ENCODE results near the gene AGAP1.

Gene AGAP1

DNA sequence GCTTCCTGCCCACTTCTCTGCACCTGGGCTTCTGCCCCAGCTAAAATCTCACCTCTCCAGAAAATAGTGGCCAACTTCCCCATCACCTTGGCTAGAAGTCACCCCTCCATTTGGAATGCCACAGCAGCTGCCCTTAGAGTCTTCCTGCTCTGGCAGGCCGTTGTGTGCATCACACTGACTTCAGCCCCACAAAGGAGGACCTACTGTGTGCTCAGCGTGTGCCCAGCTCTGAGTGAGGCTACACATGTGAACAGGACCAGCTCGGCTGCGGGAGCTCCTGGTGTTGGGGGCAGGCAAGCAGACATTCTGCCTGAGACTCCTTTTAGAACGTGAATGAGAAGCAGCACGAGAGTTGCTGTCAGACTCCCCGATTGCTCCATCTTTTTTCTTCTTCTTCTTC lies 78.7 kb downstream of the AGAP1 start:
- DNase-seq = no peak

GRCh38 chr2:235573331-235574221 lies 79.7 kb downstream of the AGAP1 start:
- no peak for DNase-seq

GRCh38 chr2:235575431-235575830 lies 81.6 kb downstream of the AGAP1 start:
- DNase-seq = no peak

DNA sequence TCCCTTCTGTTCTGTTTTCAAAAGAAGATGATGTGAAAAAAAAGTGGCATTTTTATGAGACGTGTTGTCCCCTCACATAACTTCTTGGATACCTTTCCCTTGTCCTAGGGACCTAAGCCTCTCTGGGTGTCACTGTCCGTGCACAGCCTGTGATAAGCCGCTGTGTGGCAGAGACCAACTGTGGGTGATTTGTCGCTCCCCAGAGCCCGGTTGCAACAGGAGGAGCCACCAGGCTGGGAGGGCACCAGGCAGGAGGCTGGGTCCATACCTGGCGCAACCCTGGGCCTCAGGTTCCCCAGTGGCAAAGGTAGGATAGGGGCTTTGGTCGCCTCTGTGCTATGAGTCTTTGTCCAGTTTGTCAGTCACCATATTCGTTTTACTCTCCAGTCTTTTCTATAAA lies 82.1 kb downstream of the AGAP1 start:
- no peak for DNase-seq

GRCh38 chr2:235576337-235576910 lies 82.6 kb downstream of the AGAP1 start:
- DNase-seq = no peak

DNA sequence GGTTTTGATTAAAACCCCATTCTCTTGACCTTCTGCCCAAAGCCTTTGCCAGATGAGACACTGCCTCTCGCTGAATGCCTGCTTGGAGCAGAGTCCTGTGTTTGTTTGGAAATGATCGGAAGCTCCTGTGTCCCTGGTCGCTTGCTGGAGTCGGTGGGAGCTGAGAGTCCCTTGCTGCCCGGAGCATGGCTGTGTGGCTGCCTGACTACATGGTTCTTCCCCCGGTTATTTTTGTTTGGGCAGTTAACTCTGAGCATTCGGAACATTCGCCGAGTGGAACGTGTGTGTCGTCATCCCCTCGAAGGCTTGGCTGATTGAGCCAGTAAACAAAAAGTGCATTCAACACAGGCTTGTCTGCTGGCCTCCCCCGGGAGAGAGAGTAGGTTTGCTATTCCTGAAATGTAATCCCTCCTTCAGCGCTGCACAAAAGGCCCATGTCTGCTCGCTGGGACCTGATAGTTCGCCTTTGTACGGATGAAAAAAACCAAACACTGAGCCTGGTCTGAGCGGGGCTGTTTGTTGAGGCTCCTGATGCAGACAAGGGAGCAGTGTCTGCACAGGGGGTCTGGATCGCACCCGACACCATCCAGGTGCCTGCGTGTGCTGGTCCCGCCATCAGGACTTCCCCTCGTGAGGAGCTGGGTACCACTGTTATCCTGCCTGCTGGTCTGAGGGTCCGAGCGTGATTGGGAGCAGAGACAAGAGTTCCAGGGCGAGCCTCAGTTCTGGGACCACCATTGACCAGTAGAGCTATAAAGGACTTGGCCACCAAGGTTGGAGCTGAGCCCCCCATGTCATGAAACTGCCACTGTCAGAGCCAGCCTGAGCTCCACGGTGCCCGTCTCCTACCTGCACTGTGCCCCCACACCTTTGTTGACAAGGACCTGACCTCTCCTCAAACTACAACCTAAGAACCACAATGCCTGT lies 83.8 kb downstream of the AGAP1 start:
- peak; percentile 19 for DNase-seq

DNA sequence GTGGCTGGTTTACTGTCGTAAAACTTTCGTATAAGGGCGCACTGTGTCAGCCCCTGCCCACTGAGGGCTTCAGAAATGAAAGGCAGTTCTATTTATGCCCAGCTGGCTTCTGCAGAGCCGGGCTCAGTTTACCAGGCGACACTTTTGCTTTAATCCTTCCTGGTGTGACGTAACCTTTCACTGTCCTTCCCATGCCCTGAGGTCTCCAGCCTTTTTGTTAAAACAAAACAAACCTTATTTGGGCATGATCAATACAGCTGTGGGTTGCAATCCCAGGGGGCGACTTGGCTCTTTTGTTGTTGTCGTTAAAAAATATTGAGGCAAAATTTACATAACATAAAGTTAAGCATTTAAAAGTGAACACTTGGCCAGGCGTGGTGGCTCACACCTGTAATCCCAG lies 85.3 kb downstream of the AGAP1 start:
- DNase-seq = no peak

GRCh38 chr2:235580426-235581157 lies 86.7 kb downstream of the AGAP1 start:
- DNase-seq = no peak

GRCh38 chr2:235582081-235582686 lies 88.3 kb downstream of the AGAP1 start:
- no peak for DNase-seq

- no peak for DNase-seq
Measured at GRCh38 chr2:235582729-235583128, 88.9 kb downstream of the AGAP1 start.

- no peak for DNase-seq
Measured at GRCh38 chr2:235583144-235583543, 89.3 kb downstream of the AGAP1 start.

GRCh38 chr2:235583925-235584637 lies 90.2 kb downstream of the AGAP1 start:
- no peak for DNase-seq

DNA sequence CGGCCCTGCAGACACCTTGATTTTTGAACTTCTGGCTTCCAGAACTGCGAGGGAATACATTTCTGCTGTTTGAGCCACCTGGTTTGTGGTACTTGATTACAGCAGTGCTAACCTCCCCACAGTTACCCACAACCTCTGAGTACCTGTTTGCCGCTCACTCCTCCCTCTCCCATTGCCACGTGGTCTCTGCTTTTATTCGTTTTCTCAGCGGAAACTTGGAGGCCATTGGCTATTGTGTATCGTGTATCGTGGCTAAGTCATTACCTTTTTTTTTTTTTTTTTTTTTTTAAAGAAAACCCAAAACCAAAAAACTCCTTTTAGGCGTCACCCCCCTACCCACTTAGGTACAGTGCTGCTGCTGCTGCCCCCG lies 90.8 kb downstream of the AGAP1 start:
- no peak for DNase-seq

- DNase-seq = no peak
Measured at GRCh38 chr2:235587202-235587601, 93.4 kb downstream of the AGAP1 start.

DNA sequence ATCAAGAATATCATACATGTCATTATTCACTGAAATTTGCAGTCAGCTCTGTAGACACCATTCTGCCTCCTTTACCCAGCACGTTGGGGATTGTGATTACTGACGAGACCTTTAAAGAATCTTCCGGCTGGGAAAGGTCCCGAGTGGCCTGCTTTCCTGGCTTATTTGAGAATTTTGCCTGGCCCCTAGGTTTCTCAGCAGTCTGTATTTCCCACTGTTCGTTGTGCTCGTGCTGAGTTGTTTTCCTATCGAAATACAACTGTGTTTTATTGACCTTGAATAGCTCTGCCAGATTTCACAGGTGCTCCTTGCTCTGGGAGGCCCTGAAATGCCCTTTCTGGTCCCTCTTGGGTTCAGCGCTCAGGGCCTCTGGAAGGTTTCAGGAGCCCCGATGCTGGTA lies 94.9 kb downstream of the AGAP1 start:
- DNase-seq = no peak

- DNase-seq = no peak
Measured at GRCh38 chr2:235591231-235591730, 97.4 kb downstream of the AGAP1 start.

DNA sequence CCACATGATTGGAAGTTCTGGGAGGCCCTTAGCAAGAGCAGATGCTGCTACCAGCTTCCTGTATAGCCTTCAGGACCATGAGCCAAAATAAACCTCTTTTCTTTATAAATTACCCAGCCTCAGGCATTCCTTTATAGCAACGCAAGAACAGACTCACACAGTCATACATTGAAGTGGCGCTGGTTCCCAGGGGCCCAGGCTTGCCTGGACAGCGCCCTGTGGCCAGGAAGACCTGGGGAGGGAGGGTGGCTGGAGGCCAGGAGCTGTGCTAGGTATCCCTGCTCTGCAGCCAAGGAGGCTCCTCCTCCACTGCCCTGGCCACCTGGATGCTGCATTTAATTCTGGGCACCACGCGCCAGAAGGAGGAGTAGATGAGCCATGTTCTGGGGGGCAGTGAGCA lies 98.1 kb downstream of the AGAP1 start:
- DNase-seq = no peak

DNA sequence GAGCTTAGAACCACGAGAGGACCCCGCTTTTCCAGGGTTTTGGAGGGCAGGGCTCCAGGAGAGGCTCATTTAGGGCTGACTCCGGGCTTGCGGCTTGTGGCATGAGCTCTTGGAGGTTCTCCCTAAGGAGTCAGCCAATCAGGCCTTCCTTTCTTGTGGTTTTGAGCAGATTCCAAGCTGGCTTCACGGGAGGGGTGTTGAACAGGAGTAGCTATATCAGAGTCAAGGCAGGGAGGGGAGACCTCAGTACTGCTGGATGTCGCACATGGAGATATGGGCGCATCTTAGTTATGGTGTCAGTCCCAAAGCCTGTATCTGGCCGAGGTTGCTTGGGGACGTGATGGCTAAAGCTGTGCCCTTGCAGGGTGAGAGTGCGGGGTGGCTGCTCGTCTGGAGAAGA lies 98.6 kb downstream of the AGAP1 start:
- DNase-seq = no peak

DNA sequence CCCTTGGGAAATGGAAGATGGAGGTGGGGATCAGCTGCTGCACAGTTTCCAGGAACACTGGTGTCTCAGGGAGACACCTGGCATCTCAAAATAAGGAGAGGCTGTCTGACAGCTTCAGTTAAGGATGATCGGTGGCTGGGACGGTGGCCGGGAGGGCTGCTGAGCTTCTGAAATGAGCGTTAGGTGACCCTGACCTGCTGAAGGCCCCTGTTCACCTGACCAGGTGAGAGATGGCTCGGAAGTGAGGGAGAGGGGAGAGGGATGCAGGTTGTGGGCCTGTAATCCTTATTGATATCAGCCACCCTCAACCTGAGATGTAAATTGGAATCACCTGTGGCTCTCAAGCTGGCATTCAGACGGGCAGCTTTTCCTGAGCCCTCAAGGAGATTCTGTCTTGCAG lies 99.0 kb downstream of the AGAP1 start:
- DNase-seq = no peak

GRCh38 chr2:235594041-235594440 lies 100.2 kb downstream of the AGAP1 start:
- DNase-seq = peak; percentile 29

DNA sequence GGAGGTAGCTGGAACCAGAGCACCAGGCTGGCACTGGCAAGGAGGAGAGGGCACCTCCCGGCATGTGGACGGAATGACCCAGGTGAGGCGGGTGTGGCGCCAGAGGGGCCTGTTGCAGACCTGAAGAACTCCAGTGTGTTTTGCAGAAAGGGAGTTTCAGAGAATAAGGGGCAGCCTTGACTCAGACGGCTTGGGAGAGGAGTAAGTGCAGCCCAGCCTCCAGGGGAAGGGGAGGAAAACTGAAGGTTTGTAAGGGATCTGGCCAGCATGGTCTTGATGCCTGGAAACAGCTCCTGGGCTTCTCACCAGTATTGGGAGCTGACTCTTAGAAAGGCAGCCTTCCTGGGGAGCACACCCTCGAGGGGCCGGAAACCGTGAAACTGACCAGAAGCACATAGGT lies 101.1 kb downstream of the AGAP1 start:
- no peak for DNase-seq
